ENCODE data around the gene RBPJ.

Gene RBPJ

DNA sequence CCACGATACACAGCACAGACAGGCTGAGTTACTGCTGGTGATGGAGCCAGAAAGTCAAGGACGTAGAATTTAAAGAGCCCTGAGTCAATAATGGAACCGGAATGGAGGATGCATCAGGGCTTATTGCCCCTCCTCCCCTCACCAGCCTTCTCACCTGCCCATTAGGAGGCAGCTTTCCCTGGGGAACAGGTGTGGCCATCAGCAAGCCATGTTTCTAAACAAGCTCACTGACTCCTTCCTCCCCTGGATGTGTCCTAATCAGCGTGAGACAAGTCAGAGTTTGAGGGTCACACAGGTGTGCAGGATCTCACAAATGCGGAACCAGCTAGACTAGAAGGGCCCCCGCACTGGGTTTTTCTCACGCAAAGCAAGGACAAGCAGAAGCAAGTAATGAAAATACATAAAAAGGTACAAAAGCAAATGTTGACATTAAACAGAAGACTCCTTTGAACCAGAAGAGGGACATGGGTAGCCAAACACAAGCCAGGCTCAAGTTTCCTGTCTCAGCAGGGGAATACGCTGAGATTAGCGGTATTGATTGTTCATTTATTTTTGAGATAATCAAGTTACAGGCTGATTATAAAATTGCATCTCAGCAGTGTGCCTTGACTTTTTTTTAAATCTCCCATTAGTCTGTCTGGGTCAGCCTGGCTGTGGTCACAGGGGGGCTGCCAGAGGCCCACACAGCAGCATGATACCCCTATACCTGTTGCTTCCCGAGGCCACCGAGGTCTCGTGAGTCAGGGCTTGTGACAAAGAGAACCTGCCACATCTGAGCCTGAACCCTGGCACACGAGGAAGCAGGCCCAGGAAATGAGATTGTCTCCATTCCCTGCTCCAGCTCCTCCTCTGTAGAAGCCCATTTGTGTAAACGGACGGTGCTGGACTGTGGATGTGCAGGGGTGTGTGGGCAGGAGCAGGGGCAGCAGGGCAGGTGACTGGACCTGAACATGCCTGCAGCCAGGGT, 132.0 kb downstream of the RBPJ start:
- no peak for DNase-seq (ENCODE audit: insufficient read length, low spot score)
- no peak for TF ChIP-seq POLR2A (IDR thresholded peaks at IDR 0.05; ENCODE audit: low read depth, low read length)
- FAIRE-seq: no peak

DNA sequence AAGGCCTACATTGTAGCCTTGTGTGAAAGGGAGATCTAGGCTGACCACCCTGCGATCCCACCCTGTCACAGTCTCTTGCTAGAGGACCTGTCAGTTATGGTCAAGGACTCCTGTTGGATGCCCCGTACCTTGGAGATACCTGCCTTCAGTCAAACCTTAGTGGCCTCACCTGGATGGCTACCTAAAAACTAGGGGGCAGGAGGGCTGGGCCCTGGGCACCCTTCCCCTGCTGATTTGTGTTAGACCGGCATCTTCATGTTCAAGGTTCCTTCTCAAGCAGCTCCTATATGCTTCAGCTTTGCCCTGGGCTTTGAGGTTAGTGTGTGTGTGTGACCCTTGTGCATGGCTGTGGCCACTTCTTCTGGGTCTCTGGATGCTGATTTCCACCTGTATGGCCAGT, 134.1 kb downstream of the RBPJ start:
- no peak for TF ChIP-seq POLR2A (IDR thresholded peaks at IDR 0.05; ENCODE audit: low read depth, low read length)
- FAIRE-seq (no peak), DNase-seq (ENCODE audit: insufficient read length, low spot score) (no peak)

DNA sequence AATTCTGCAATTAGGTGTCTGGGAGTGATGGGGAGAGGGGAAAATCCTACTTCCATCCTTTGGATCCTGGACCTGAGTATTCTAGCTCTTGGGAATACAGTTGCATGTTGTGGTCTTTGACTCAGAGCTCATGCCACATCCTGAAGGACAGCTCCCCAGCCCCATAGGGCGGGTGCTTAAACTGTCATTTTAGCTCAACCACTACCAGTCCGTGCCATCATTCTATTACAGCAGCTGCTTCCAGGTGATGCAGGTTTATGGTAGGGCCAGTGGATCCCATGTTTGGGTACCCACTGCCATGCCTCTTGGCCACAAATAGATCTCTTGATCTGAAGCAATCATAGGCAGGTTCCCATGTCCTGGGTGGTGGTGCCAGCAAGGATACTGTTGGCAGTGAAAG, 134.8 kb downstream of the RBPJ start:
- DNase-seq (ENCODE audit: insufficient read length, low spot score): no peak
- TF ChIP-seq POLR2A (IDR thresholded peaks at IDR 0.05; ENCODE audit: low read depth, low read length): no peak
- FAIRE-seq: no peak

DNA sequence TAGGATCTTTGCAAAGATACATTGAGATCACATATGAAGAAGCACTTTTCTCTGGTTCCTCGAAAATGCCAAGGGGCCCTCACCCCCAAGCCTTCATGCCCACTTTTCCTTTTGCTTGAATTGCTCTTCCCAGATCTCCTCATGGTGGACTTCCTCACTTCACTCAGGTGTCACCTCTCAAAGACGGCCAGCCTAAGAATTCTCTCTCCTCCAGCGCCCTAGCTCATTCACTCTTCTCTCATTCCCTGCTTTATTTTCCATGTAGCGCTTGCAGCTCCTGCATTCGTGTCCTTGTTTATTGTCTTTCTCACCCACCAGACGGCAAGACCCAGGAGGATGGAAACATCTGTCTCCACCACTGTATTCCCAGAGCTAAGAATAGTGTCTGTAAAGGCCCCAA, 136.6 kb downstream of the RBPJ start:
- FAIRE-seq: no peak
- no peak for DNase-seq (ENCODE audit: insufficient read length, low spot score)
- no peak for TF ChIP-seq POLR2A (IDR thresholded peaks at IDR 0.05; ENCODE audit: low read depth, low read length)

GRCh38 chr4:26458157-26458561, 137.3 kb downstream of the RBPJ start:
- DNase-seq (ENCODE audit: insufficient read length, low spot score) (no peak), FAIRE-seq (no peak)
- TF ChIP-seq POLR2A (IDR thresholded peaks at IDR 0.05; ENCODE audit: low read depth, low read length): no peak

DNA sequence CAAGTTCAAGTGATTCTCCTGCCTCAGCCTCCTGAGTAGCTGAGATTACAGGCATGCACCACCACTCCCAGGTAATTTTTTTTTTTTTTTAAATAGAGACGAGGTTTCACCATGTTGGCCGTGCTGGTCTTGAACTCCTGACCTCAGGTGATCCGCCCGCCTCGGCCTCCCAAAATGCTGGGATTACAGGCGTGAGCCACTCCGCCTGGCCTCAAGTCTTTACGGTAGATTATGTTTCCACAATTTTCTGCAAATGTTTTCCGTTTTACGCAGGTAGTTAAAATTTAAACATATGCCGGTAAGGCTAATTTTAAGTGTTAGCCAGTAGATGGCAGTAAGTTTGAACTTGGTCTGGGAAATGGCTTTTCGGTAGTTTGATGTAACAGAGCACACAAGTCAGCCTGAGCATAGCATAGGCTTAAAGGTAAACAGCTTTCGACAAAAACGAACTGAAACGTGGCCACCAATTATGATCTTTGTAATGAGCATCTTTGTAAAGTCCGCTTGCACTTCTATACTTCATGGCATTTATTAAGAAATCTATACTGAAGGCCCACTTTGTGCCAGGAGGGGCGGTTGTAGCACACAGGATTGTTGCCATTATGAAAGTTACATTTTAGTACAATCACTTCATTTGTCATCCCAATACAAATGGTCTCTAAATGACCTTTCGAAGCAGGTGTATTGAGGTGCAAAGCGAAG, 138.4 kb downstream of the RBPJ start:
- FAIRE-seq (no peak), DNase-seq (ENCODE audit: insufficient read length, low spot score) (peak; percentile 15)
- TF ChIP-seq POLR2A (IDR thresholded peaks at IDR 0.05; ENCODE audit: low read depth, low read length): no peak

- FAIRE-seq: no peak
- no peak for DNase-seq (ENCODE audit: insufficient read length, low spot score)
- TF ChIP-seq POLR2A (IDR thresholded peaks at IDR 0.05; ENCODE audit: low read depth, low read length): no peak
These were observed 139.1 kb downstream of the RBPJ start for GRCh38 chr4:26459756-26460530.

DNA sequence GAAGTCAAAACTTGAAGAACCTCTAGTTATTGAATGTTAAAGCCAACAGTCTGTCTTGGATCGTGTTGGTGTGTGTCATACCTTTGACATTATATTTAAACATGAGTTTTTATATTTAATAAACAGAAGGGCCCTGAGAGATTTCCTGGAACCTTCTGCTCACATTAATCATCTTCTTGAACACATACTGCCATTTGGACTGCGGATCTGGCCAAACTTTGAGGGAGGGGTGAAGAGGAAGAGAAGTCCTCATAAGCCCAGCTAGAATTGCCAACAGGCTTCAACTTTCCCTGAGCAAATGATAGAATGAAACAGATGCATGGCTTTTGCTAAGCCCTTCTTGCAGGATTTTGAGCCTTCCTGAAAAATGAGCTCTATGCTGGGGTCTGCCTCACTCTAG, 142.1 kb downstream of the RBPJ start:
- DNase-seq (ENCODE audit: insufficient read length, low spot score) (no peak), FAIRE-seq (no peak)
- no peak for TF ChIP-seq POLR2A (IDR thresholded peaks at IDR 0.05; ENCODE audit: low read depth, low read length)

DNA sequence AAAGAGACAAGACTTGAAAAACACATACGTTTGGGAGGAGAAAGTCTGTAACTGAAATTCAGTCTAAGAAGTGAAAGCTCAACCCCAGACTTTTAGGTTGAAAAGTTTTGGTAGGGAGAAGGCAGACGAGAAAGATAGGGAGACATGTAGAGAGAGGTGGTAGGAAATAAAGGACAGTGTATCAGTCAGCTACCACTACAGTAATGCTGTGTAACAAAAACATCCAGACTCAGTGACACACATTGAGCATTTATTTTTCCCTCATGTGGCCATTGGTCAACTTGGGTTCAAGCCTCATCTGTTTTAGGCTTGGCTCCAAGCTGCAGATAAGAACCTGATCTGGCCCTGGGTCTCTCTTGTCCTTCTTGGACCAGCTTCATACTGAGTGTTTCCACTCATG, 142.6 kb downstream of the RBPJ start:
- DNase-seq (ENCODE audit: insufficient read length, low spot score) (no peak), FAIRE-seq (no peak)
- no peak for TF ChIP-seq POLR2A (IDR thresholded peaks at IDR 0.05; ENCODE audit: low read depth, low read length)

- TF ChIP-seq POLR2A (IDR thresholded peaks at IDR 0.05; ENCODE audit: low read depth, low read length): no peak
These were observed 143.7 kb downstream of the RBPJ start for GRCh38 chr4:26464420-26465095.

DNA sequence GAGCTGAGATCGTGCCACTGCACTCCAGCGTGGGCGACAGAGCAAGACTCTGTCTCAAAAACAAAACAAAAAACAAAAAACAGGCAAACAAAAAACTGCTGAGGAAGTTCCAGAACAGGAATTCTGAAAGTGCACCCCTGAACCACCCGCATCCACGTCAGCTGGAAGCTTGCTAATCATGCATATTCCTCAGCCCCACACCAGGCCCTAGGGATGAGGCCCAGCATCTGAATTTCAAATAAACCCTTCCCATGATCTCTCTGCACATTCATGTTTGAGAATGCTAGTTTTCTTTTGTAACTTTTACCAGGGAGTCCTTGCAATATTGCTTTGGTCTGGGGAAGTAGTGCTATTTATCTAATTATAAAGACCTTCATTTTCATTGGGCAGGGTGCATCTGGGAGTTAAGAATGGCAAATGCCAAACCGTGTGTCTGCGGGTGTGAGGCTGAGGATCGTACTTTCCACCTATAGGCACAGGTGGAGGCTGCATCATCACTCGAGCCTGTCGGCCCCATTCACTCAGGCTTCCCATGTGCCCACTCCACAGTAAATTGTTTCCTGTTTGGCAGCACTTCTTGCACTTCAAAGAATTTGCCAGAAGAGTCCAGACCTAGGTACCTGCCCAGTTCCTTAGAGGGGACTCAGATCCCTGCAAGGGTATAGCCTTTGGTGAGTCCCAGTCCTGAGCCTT, 145.9 kb downstream of the RBPJ start:
- no peak for DNase-seq (ENCODE audit: insufficient read length, low spot score)
- FAIRE-seq: no peak
- no peak for TF ChIP-seq POLR2A (IDR thresholded peaks at IDR 0.05; ENCODE audit: low read depth, low read length)

More at GRCh38 chr4:26464420-26465095, 143.7 kb downstream of the RBPJ start:
- FAIRE-seq (no peak), DNase-seq (ENCODE audit: insufficient read length, low spot score) (no peak)

GRCh38 chr4:26467724-26468123, 146.9 kb downstream of the RBPJ start:
- no peak for TF ChIP-seq POLR2A (IDR thresholded peaks at IDR 0.05; ENCODE audit: low read depth, low read length)
- no peak for FAIRE-seq

More at GRCh38 chr4:26467724-26468123, 146.9 kb downstream of the RBPJ start:
- DNase-seq (ENCODE audit: insufficient read length, low spot score): no peak

All from H54 (cell line).